Inflammatory macrophage treated with lipopolysaccharide for 4 hours (primary cell): ENCODE data around the gene FEM1C.
A peak's percentile ranks its signal among the peaks of the same experiment; 100 is the strongest.

Experiments used
- DNase-seq: peaks from one replicate; pipeline ENCODE4 v3.0.0-alpha.2; 2020

Gene FEM1C

DNA sequence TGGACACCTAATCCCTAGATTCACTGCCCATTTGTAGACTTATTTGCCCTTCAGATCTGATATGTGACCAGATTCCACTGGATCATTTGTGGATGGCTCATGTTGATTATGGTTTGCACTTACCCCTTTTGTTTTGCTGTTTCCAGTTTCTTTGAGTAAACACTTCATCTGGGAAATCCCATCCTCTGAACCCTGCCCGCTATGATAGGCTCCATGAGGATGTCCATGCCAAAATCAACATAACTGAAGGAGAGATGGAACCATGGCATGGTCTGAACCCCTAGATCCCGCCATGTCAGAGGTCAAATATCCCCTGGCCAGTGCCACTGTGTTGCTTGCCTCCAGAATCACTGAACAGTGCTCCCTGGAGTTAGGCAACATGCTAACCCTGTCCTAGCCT is 11.7 kb upstream of the FEM1C start:
- DNase-seq: no peak

DNA sequence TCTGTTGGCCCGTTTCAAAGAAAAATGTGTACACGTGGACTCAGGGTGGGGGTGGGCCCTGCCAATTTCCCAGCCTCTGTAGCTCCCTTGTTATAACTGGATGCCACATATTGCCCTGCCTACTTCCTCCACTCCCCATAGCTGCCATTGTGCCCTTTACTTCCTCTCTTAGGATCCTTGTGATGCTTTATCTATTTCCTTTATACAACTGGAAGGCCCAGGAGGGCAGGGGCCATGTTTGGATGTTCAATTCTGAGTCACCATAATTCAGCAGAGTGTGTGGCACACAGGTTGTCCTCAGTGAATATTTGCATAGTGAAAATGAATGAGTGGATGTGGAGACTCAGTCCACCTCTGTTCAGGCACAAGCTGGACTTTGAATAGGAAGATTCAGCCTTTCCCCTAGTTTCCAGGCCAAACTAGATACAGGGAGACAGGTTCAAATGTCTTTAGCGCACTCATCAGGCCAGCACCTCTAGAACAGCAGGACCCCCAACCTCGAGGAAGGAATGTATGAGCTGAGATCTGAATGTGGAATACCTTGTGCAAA is 10.6 kb upstream of the FEM1C start:
- no peak for DNase-seq

GRCh38 chr5:115553082-115553481 is 8.5 kb upstream of the FEM1C start:
- peak; percentile 47 for DNase-seq

GRCh38 chr5:115551415-115551814 is 6.8 kb upstream of the FEM1C start:
- peak; percentile 87 for DNase-seq

- DNase-seq: no peak
Measured at GRCh38 chr5:115549154-115549553, 4.6 kb upstream of the FEM1C start.

GRCh38 chr5:115548683-115549082 is 4.1 kb upstream of the FEM1C start:
- no peak for DNase-seq

DNA sequence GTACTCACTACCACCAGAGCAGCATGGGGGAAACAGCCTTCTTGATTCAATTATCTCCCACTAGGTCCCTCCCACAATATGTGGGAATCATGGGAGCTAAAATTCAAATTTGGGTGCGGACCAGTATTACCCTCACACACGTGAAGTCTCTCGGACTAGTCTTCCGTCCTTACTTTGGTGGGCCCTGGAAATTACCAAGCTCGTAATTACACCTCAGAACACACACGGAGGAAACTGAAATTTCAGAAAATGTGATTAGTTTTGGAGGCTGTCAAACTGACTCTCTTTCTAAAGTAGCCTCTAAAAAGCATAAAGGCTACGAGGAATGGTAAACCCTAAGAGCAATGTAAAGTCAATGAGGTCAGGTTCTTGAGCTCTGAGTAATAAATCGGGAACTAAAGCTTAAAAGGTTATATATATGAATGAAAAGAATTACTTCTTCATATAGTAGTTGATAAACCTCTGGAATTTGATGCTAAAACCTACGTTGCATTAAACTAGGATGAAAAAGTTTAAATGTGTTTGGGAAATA is 842 bp upstream of the FEM1C start:
- no peak for DNase-seq

- peak; percentile 73 for DNase-seq
Measured at GRCh38 chr5:115544043-115544435, 536 bp downstream of the FEM1C start.

DNA sequence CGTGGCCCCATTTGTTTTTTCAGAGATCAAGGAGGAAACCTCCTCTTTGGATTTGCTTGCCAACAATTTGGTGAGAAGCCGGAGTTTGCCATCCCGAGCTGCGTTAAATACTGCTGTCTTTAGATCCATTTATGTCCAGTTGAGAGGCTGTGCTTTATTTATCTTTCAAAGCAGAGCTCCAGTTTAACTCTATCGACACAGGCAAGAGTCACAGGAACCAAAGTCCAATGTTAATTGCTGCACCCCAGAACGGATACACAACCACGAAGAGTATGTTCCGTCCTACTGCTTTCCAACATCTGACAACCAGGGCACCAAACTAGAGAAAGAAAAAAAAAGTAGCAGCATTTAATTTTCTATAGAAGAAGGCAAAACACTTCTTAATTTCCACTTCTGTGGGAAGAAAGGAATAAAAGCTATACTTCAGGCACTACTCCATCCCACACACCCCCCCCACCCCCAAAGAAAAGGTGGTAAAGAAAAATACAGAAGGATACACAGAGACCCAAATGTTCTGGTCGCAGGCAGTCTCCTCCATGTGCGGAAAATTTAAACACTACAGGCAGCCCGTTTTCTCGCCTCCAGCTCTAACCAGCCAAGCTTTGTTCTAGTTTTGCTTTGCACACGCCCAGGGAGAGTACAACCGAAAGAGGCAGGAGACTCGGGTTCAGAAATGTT is 1.1 kb downstream of the FEM1C start:
- DNase-seq: peak; percentile 70

GRCh38 chr5:115542651-115543364 is 1.8 kb downstream of the FEM1C start:
- DNase-seq: peak; percentile 35

- no peak for DNase-seq
Measured at GRCh38 chr5:115542086-115542485, 2.5 kb downstream of the FEM1C start.

GRCh38 chr5:115541611-115542010 is 3.0 kb downstream of the FEM1C start:
- no peak for DNase-seq

- DNase-seq: no peak
Measured at GRCh38 chr5:115535479-115536035, 9.0 kb downstream of the FEM1C start.

DNA sequence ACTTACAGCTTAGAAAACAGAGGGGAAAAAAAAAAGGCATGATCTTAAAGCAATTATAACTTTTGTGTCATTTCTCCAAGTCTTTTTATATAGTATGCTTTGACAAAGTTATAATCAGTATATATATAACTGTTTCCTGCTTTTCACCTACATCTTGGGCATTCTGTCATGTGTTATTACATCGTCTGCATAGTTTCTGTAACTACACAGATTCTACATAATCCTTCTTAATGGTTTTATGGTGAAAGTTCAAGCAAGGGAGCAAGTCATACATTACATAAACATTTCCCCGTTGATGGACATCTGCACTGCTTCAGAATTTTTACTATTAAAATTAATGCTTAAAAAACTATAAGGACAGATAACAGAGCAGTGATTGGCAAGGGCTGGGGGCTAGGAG is 12.1 kb downstream of the FEM1C start:
- no peak for DNase-seq

DNA sequence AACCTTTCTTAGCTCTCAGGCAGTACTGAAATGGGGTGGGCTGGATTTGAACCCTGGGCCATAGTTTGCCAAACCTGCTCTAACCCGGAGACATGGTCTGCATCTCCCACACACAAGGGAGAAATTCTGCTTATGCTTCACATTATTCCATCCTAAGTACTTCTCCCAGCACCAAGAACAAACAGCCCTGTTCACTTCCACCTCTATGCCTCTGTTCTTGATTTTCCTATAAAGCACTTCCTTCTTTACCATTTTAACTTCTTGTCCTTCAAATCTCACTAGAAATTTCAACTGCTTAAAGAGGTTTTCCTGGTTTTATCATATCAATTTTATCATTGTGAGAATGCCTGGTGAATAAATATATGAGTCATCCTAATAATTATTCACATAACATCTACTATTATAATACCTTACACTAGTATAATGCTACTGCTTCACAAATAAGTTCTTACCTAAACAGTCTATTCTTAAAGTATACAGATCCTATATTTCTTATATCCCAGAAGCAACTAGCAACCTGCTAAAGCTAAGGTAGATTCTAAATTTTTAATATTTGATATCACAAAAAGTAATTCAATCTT is 12.7 kb downstream of the FEM1C start:
- no peak for DNase-seq

DNA sequence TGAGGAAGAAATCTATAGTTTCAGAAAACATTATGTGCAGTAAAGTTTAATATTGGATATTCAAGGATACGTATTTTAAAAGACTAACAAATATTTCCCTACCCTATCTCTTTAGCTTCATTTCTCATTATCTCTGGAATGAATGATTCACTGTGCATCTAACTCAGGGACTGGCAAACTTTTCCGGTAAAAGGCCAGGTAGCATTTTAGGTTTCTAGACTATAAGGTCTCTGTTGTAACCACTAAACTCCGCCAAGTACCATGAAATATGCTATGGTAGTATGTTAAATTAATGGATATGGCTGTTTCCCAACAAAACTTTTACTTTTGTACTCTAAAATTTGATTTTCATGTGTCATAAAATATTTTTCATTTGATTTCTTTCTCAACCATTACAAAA is 13.2 kb downstream of the FEM1C start:
- DNase-seq: no peak

DNA sequence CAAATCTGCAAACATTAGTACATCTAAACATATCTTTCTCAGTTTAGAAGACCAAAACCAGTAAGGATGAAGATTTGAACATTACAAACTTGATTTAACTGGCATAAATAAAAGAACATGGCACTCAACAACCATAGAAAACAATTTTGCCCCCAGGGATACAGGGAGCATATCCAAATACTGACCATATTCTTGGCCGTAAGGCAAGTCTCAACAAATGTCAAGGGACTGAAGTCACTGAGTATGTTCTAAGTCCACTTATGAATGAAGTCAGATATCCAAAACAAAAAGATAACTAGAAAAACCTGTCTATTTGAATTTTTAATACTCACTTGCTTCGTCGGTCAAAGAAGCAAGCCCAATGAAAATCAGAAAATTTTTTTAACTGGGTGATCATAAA is 14.1 kb downstream of the FEM1C start:
- DNase-seq: no peak

DNA sequence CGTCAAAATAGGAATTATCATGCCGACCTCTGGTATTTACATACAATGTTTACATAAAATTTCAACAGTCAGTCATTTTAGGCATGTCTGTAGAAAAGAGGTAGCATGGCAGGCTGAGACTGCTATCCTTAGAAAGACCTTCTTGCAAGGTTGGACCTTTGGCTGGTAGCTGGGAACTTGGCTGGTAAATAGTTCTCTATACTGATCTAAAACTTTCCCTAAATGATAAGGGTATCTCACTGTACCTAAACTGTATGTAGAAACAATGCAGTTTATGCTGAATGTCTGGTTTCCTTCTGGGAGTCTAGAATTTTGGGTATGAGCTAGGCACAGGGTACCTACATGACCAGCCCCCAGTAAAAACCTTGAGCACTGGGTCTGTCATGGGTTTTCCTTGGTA is 18.0 kb downstream of the FEM1C start:
- no peak for DNase-seq

DNA sequence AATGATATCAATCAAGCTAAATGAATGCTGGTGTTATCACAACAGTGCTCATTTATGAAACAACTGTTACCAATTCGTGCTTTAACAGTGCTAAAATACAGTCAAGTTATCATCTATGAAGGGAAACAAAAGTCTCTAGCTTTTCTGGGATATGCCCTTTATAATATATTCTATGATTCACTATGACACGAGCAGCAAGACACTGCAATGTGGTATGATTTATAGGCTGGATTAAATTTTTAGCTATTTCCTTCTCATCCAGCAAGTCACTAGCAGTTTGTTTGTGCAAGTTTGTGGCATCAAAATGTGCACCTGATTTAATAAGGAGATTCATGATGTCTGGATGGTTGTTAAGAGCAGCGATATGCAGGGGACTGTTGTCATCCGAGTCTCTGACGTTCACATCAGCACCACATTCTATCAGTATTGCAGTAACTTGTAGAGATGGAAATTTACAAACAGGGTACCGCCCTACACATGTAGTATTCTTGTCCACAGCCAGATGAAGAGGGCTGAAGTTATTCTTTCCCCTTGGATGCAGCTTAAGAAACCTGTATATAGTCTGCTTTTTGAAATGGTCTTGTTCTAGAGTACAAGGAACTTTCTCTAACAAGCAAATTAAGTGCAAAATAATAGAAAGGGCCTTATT is 20.3 kb downstream of the FEM1C start:
- DNase-seq: no peak

DNA sequence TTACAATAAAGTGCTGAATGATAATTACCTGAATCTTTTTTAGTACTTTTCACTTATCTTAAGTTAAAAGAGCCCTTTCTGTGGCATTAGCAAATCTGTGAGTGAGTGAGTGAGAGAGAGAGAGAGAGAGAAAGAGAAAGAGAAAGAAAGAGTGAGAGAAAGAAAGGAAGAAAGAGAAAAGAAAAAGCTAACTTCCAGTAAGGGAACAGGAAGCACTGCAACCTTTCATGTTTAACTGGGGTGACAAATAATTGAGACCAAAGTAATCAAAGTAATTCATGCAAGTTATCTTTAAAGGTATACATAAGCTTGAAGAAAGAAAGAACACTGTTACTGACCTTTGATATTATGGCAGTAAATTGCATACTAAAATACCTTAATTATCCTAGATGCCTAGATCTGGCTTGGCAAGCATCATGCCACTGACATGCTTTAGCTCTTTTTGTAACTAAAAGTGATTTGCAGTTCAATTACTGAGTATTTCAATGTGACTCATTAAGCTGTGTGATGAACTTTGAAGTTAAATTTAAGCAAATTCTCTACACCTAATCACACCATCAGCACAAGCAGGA is 21.7 kb downstream of the FEM1C start:
- no peak for DNase-seq

DNA sequence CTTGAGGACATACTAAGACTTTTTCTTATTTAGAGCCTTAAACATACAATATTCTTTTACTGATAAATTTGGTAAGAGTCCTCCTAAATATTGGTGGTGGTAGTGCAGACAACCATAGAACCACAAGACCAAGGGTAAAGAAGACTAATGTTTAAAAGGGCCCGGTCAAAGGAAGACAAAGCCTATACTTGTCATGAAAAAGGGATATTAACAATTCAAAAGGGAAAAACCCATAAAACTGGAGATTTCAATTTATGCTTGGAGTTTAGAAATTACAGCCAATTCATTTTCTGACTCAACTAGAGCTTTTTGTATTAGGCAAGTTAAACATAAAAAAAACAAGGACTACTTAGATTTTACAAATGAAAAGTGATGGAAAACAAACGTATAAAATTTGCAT is 24.4 kb downstream of the FEM1C start:
- no peak for DNase-seq

- DNase-seq: no peak
Measured at GRCh38 chr5:115516372-115516771, 28.2 kb downstream of the FEM1C start.

DNA sequence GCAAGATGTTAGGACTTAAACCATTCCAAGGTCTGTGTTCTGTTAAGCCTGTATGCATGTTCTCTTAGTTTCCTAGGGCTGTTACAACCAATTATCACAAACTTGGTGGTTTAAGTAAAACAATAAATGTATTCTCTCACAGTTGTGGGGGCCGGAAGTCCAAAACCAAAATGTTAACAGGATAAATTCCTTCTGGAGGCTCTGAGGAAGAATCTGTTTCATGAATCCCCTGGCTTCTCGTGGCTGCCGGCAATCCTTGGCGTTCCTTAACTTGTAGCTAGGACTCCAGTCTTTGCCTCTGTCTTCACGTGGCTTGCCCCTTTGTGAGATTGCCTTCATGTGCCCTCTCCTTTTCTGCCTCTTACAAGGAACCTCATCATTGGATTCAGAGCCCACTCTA is 30.4 kb downstream of the FEM1C start:
- DNase-seq: no peak
